Measurements from ENCODE around the gene YPEL2. TPM values are rescaled to one million over a fixed set of nuclear protein-coding genes. Genes with fewer than 3 reads are reported as not detected.

The YPEL2 gene
- total RNA-seq, 1 donor from 2014 or later: 41.1 TPM

DNA sequence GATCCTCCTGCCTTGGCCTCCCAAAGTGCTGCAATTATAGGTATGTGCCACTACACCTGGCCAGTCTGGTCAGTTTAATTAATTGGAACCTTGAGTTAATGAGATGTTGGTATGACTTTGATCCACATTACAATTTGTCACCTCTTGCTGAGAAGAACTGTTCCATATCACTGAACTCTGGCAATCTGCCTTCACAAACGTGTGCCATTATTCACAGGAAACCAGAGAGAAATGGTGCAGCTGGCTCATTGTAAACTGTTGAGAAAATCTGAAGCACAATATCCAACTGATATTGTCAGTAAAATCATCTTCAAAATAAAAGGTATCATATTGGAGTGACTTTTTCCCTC is 39.3 kb upstream of the YPEL2 start:
- H3K4me1 ChIP-seq (ENCODE audit: insufficient read depth, low read length): no peaks in the 10 kb centered on the region
- H2AFZ ChIP-seq (ENCODE audit: low read depth, low read length): no peak overlapping the region
- DNase-seq (ENCODE audit: low read depth) (no peak), FAIRE-seq (no peak)
- H3K9me3 ChIP-seq (ENCODE audit: insufficient read depth, low read depth, low read length): no peaks in the 10 kb centered on the region
- no peak overlapping the region for H3K4me2 ChIP-seq (ENCODE audit: low read length)
- H3K27ac ChIP-seq (ENCODE audit: low read depth, low read length): no peak overlapping the region
- Mint-ChIP-seq H3K4me3 (ENCODE audit: unreplicated experiment) (no peak overlapping the region), H3K36me3 (ENCODE audit: low read depth, unreplicated experiment) (no peaks in the 10 kb centered on the region), H3K9me3 (ENCODE audit: unreplicated experiment) (no peaks in the 10 kb centered on the region), H3K4me1 (ENCODE audit: low read depth, unreplicated experiment) (no peaks in the 10 kb centered on the region), H3K27ac (ENCODE audit: unreplicated experiment) (no peak overlapping the region), H3K27me3 (ENCODE audit: low read depth, unreplicated experiment) (no peaks in the 10 kb centered on the region)
- H3K27me3 ChIP-seq (ENCODE audit: insufficient read depth, low read length): peaks cover 3% of the 10 kb centered on the region
- no peaks in the 10 kb centered on the region for H3K36me3 ChIP-seq (ENCODE audit: insufficient read depth, low read length)
- H3K4me3 ChIP-seq (ENCODE audit: insufficient read depth, low read depth, low read length): no peak overlapping the region
- no peaks in the 10 kb centered on the region for H3K79me2 ChIP-seq (ENCODE audit: insufficient read depth, low read length)
- no peaks in the 10 kb centered on the region for H4K20me1 ChIP-seq (ENCODE audit: insufficient read depth, low read length)
- no peak overlapping the region for H3K9ac ChIP-seq (ENCODE audit: low read length)
- TF ChIP-seq, protein P1, sequence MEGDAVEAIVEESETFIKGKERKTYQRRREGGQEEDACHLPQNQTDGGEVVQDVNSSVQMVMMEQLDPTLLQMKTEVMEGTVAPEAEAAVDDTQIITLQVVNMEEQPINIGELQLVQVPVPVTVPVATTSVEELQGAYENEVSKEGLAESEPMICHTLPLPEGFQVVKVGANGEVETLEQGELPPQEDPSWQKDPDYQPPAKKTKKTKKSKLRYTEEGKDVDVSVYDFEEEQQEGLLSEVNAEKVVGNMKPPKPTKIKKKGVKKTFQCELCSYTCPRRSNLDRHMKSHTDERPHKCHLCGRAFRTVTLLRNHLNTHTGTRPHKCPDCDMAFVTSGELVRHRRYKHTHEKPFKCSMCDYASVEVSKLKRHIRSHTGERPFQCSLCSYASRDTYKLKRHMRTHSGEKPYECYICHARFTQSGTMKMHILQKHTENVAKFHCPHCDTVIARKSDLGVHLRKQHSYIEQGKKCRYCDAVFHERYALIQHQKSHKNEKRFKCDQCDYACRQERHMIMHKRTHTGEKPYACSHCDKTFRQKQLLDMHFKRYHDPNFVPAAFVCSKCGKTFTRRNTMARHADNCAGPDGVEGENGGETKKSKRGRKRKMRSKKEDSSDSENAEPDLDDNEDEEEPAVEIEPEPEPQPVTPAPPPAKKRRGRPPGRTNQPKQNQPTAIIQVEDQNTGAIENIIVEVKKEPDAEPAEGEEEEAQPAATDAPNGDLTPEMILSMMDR (IDR thresholded peaks at IDR 0.05; ENCODE audit: insufficient read depth, low read depth, low read length): no peak
- no peak for TF ChIP-seq EZH2 (IDR thresholded peaks at IDR 0.05; ENCODE audit: insufficient read depth, low read length)

DNA sequence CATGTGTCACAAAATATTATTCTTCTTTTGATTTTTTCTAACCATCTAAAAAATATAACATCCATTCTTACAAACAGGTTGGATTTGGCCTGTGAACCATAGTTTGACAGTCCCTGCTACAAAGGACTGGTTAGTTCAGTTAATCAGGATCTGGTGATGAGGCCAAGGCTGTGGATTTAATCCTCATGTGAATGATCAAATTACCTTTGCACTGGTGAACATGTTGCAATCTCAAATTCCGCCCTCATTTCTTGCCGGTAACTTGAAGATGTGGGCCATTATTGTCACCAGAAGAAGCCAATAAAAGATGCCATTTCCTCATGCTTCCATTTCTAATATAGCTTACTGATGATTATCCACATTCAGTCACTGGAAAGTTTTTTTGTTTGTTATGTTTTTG is 35.3 kb upstream of the YPEL2 start:
- Histone ChIP-seq H3K36me3 (ENCODE audit: insufficient read depth, low read length) (no peaks in the 10 kb centered on the region), H3K27ac (ENCODE audit: low read depth, low read length) (no peak overlapping the region), H4K20me1 (ENCODE audit: insufficient read depth, low read length) (no peaks in the 10 kb centered on the region), H2AFZ (ENCODE audit: low read depth, low read length) (no peak overlapping the region), H3K4me1 (ENCODE audit: insufficient read depth, low read length) (no peaks in the 10 kb centered on the region), H3K9ac (ENCODE audit: low read length) (no peak overlapping the region), H3K79me2 (ENCODE audit: insufficient read depth, low read length) (no peaks in the 10 kb centered on the region), H3K9me3 (ENCODE audit: insufficient read depth, low read depth, low read length) (no peaks in the 10 kb centered on the region), H3K4me3 (ENCODE audit: insufficient read depth, low read depth, low read length) (no peak overlapping the region), H3K4me2 (ENCODE audit: low read length) (no peak overlapping the region), H3K27me3 (ENCODE audit: insufficient read depth, low read length) (peaks cover 3% of the 10 kb centered on the region)
- no peak for TF ChIP-seq EZH2 (IDR thresholded peaks at IDR 0.05; ENCODE audit: insufficient read depth, low read length)
- TF ChIP-seq, protein P1 (IDR thresholded peaks at IDR 0.05; ENCODE audit: insufficient read depth, low read depth, low read length): no peak
- Mint-ChIP-seq H3K36me3 (ENCODE audit: low read depth, unreplicated experiment) (no peaks in the 10 kb centered on the region), H3K27me3 (ENCODE audit: low read depth, unreplicated experiment) (no peaks in the 10 kb centered on the region), H3K4me3 (ENCODE audit: unreplicated experiment) (no peak overlapping the region), H3K27ac (ENCODE audit: unreplicated experiment) (no peak overlapping the region), H3K9me3 (ENCODE audit: unreplicated experiment) (no peaks in the 10 kb centered on the region), H3K4me1 (ENCODE audit: low read depth, unreplicated experiment) (no peaks in the 10 kb centered on the region)
- DNase-seq (ENCODE audit: low read depth): no peak
- no peak for FAIRE-seq

DNA sequence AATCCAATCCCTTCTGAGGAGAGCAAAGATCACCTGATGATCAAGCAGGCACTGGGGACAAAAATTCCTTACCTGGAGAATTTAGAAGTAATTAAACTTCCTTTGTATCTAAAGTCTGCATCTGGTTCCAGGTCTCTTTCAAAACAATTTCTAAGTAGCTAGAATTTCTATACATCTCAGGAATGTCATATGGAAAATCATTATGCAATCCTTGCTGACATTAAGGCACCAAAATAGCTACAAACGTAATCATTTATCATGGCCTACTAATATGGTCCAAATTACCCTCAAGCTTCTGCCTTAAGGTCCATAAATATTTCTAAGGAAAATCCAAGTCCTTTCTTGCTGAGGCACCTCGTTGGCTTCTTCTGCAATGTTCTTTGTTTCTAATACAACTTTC is 32.9 kb upstream of the YPEL2 start:
- no peak for TF ChIP-seq EZH2 (IDR thresholded peaks at IDR 0.05; ENCODE audit: insufficient read depth, low read length)
- TF ChIP-seq, protein P1 (IDR thresholded peaks at IDR 0.05; ENCODE audit: insufficient read depth, low read depth, low read length): no peak
- H3K4me2 ChIP-seq (ENCODE audit: low read length): no peak overlapping the region
- Mint-ChIP-seq H3K27me3 (ENCODE audit: low read depth, unreplicated experiment) (no peaks in the 10 kb centered on the region), H3K4me1 (ENCODE audit: low read depth, unreplicated experiment) (no peaks in the 10 kb centered on the region), H3K4me3 (ENCODE audit: unreplicated experiment) (no peak overlapping the region), H3K27ac (ENCODE audit: unreplicated experiment) (no peak overlapping the region), H3K9me3 (ENCODE audit: unreplicated experiment) (no peaks in the 10 kb centered on the region), H3K36me3 (ENCODE audit: low read depth, unreplicated experiment) (no peaks in the 10 kb centered on the region)
- DNase-seq (ENCODE audit: low read depth) (no peak), FAIRE-seq (no peak)
- no peaks in the 10 kb centered on the region for H3K4me1 ChIP-seq (ENCODE audit: insufficient read depth, low read length)
- no peak overlapping the region for H3K27ac ChIP-seq (ENCODE audit: low read depth, low read length)
- H2AFZ ChIP-seq (ENCODE audit: low read depth, low read length): no peak overlapping the region
- no peak overlapping the region for H3K4me3 ChIP-seq (ENCODE audit: insufficient read depth, low read depth, low read length)
- H3K9me3 ChIP-seq (ENCODE audit: insufficient read depth, low read depth, low read length): no peaks in the 10 kb centered on the region
- H3K79me2 ChIP-seq (ENCODE audit: insufficient read depth, low read length): no peaks in the 10 kb centered on the region
- peaks cover 3% of the 10 kb centered on the region for H3K27me3 ChIP-seq (ENCODE audit: insufficient read depth, low read length)
- no peaks in the 10 kb centered on the region for H4K20me1 ChIP-seq (ENCODE audit: insufficient read depth, low read length)
- no peaks in the 10 kb centered on the region for H3K36me3 ChIP-seq (ENCODE audit: insufficient read depth, low read length)
- H3K9ac ChIP-seq (ENCODE audit: low read length): no peak overlapping the region

Data from astrocyte (in vitro differentiated cells and primary cell).